Transverse colon (tissue), 4 donors: ENCODE measurements around the gene MSH2. TPM values are rescaled to one million over a fixed set of nuclear protein-coding genes. Genes with fewer than 3 reads are reported as not detected.
"Not testable (repeated sequence)": the region's sequence is repeated elsewhere in the genome, so short reads cannot be mapped to it uniquely, and the experiment has no call there.

Experiments used
- DNase-seq: peaks from one replicate; pipeline ENCODE4 v3.0.0-alpha.2; 2019
- H3K27ac ChIP-seq, 4 donors: fragments of 200-600 bp; sonication (generic); 2 replicates each; pipeline ENCODE4 v1.5.1; 2016 to 2018; ENCODE audit warnings: inconsistent platforms in 4 of 4
- H3K27me3 ChIP-seq: fragments of 200-600 bp; sonication (generic); 2 replicates; pipeline ENCODE4 v1.5.1; 2017; ENCODE audit warnings: inconsistent platforms
- H3K36me3 ChIP-seq, 4 donors: fragments of 200-600 bp; sonication (generic); 2 replicates each; pipeline ENCODE4 v1.5.1; 2017 to 2019; ENCODE audit warnings: inconsistent platforms in 4 of 4
- H3K4me1 ChIP-seq, 4 donors: fragments of 200-600 bp; sonication (generic); 2 replicates each; pipeline ENCODE4 v1.5.1; 2017 to 2020; ENCODE audit warnings: inconsistent platforms in 4 of 4
- H3K4me3 ChIP-seq, 4 donors: fragments of 200-600 bp; sonication (generic); 1 replicate in 1 of 4; 2 replicates in 3 of 4; pipeline versions ENCODE4 v1.5.1 to v1.6.1; 2017 to 2019; ENCODE audit warnings: inconsistent platforms in 4 of 4
- H3K9me3 ChIP-seq, 2 donors: fragments of 200-600 bp; sonication (generic); 2 replicates each; pipeline ENCODE4 v1.5.1; 2017 to 2019; ENCODE audit warnings: inconsistent platforms in 2 of 2
- EP300 ChIP-seq: sonication (generic); formaldehyde crosslinking; IDR thresholded peaks from one replicate; pipeline ENCODE4 v1.6.1; 2017; ENCODE audit warnings: antibody characterized with exemption, low read depth
- POLR2A ChIP-seq: fragments of 450-650 bp; IDR thresholded peaks from one replicate; pipeline ENCODE4 v1.6.1; 2016; ENCODE audit warnings: antibody characterized with exemption, mild to moderate bottlenecking, moderate library complexity
- POLR2AphosphoS5 ChIP-seq, 3 donors: sonication (generic); formaldehyde crosslinking; IDR thresholded peaks; one replicate each; pipeline ENCODE4 v1.6.1; 2016; ENCODE audit warnings: antibody characterized with exemption in 3 of 3
- WGBS, 2 donors: methylation state at CpG; one replicate each; pipeline ENCODE4 v1.1.5; 2018; ENCODE audit warnings: low coverage in 1 of 2; 5-methylcytosine and 5-hydroxymethylcytosine counted together
- in situ Hi-C, 4 donors: fragments of 200-750 bp; cut with MboI; loops; one replicate each; pipeline versions ENCODE4 v1.15.0 to v1.15.1; 2017; ENCODE audit warnings: low sequenced_read_pairs in 3 of 4, low pct_ligation_motif_present in 1 of 4, low pct_unique_long_range_greater_than_20kb in 1 of 4
- intact Hi-C: fragments of 100-400 bp; cut with DNase I; formaldehyde crosslinking; loops from one replicate; pipeline ENCODE4 v1.15.1; 2023; ENCODE audit warnings: low total_unique reads
- total RNA-seq, 4 donors: library from RNA; depleted of rRNA; stranded (reverse); fragments of >200 nt; gene quantifications; one replicate each; pipeline ENCODE4 v1.1.0, GENCODE V29; 2016
- TF ChIP-seq, protein P1 (sequence below), 5 experiments: fragments of 200-600 bp in 3 of 5; fragments of 450-650 bp in 2 of 5; sonication (generic) in 3 of 5; IDR thresholded peaks; 1 replicate in 2 of 5; 2 replicates in 3 of 5; pipeline ENCODE4 v1.5.1; 2016 to 2017; ENCODE audit warnings: antibody characterized with exemption in 5 of 5, inconsistent platforms in 3 of 5, mild to moderate bottlenecking in 2 of 5, moderate library complexity in 1 of 5

MSH2 gene
- total RNA-seq, 4 donors from 2014 or later: 3.0 to 10.8 (median 5.0) TPM

DNA sequence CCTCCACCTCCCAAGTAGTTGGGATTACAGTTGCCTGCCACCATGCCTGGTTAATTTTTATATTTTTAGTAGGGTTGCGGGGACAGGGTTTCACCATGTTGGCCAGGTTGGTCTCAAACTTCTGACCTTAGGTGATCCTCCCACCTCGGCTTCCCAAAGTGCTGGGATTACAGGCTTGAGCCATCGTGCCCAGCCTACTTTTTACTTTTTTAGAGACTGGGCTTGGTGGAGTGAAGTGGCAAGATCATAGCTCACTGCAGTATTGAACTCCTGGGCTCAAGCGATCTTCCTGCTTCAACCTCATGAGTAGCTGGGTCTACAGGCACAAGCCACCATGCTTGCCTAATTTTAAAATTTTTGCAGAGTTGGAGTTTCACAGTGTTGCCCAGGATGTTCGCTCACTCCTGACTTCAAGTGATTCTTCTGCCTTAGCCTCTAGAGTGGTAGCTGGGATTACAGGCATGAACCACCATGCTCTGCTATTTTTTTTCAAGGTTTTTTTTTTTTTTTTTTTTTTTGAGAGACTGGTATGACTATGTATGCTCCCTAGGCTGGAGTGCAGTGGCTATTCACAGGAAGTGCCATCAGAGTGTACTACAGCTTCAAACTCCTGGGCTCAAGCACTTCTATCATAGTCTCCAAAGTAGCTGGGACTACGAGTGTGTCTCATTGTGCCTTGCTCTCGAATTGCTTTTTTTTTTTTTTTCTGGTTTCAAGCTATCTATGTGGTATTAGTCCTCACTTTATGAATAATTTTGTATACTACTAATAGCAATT lies 11.9 kb downstream of the MSH2 start:
- Histone ChIP-seq H3K9me3 (no peaks in the 10 kb centered on the region), H3K27ac (no peak overlapping the region), H3K4me1 (no peaks in the 10 kb centered on the region), H3K36me3 (peaks cover 0 to 13% (median 5%) of the 10 kb centered on the region in 4 donors), H3K4me3 (no peak overlapping the region), H3K27me3 (no peaks in the 10 kb centered on the region)
- TF ChIP-seq EP300: no peak
- no peak for TF ChIP-seq POLR2A
- TF ChIP-seq, protein P1, sequence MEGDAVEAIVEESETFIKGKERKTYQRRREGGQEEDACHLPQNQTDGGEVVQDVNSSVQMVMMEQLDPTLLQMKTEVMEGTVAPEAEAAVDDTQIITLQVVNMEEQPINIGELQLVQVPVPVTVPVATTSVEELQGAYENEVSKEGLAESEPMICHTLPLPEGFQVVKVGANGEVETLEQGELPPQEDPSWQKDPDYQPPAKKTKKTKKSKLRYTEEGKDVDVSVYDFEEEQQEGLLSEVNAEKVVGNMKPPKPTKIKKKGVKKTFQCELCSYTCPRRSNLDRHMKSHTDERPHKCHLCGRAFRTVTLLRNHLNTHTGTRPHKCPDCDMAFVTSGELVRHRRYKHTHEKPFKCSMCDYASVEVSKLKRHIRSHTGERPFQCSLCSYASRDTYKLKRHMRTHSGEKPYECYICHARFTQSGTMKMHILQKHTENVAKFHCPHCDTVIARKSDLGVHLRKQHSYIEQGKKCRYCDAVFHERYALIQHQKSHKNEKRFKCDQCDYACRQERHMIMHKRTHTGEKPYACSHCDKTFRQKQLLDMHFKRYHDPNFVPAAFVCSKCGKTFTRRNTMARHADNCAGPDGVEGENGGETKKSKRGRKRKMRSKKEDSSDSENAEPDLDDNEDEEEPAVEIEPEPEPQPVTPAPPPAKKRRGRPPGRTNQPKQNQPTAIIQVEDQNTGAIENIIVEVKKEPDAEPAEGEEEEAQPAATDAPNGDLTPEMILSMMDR (IDR thresholded peaks at IDR 0.05): no peak
- no peak for TF ChIP-seq POLR2AphosphoS5 (IDR thresholded peaks at IDR 0.05)
- in situ Hi-C loops (no loop called here), intact Hi-C loops (no loop called here)
- no peak for DNase-seq
- 96 to 100% methylated on average over 5 to 7 of the region's 7 CpGs for WGBS, 2 donors

DNA sequence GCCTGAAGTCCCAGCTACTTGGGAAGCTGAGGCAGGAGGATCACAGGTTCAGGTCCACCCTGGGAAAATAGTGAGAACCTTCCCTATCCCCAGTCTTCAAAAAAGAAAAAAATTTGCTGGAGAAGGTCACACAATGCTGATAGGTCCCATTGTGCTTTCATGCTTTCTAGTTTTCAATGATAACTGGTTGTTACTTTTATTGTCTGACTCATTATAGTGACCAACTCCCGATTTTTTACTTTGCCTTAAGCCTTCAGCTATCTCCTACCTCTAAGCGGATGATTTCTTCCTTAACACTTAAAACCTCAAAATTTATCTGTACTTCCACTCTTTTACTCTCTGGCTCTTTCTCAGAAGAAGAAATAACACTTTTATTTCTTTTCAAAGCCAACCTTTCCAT lies 17.3 kb downstream of the MSH2 start:
- Histone ChIP-seq H3K27me3 (no peaks in the 10 kb centered on the region), H3K27ac (no peak overlapping the region), H3K4me3 (no peak overlapping the region), H3K4me1 (no peaks in the 10 kb centered on the region), H3K9me3 (no peaks in the 10 kb centered on the region), H3K36me3 (peaks cover 0 to 21% (median 3%) of the 10 kb centered on the region in 4 donors)
- TF ChIP-seq POLR2AphosphoS5 (IDR thresholded peaks at IDR 0.05): no peak
- TF ChIP-seq, protein P1 (IDR thresholded peaks at IDR 0.05): no peak
- TF ChIP-seq POLR2A: no peak
- 62 to 93% methylated on average over 2 of the region's 2 CpGs for WGBS, 2 donors
- in situ Hi-C loops (no loop called here), intact Hi-C loops (no loop called here)
- DNase-seq: no peak

DNA sequence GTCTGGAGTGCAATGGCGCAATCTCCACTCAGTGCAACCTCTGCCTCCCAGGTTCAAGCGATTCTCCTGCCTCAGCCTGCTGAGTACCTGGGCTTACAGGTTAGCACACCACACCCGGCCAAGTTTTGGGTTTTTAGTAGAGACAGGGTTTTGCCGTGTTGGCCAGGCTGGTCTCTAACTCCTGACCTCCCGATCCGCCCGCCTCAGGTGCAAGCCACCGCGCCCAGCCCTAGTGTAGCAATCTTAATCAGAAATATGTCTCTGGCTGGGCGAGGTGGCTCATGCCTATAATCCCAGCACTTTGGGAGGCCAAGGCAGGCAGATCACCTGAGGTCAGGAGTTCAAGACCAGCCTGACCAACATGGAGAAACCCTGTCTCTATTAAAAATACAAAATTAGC lies 17.7 kb downstream of the MSH2 start:
- H3K27ac ChIP-seq, H3K4me1 ChIP-seq, DNase-seq, in situ Hi-C loops, H3K27me3 ChIP-seq, H3K4me3 ChIP-seq, H3K9me3 ChIP-seq, intact Hi-C loops: not testable (repeated sequence)
- 88 to 100% methylated on average over 1 to 10 of the region's 10 CpGs for WGBS, 2 donors
- H3K36me3 ChIP-seq: peaks cover 0 to 21% (median 3%) of the 10 kb centered on the region in 4 donors

DNA sequence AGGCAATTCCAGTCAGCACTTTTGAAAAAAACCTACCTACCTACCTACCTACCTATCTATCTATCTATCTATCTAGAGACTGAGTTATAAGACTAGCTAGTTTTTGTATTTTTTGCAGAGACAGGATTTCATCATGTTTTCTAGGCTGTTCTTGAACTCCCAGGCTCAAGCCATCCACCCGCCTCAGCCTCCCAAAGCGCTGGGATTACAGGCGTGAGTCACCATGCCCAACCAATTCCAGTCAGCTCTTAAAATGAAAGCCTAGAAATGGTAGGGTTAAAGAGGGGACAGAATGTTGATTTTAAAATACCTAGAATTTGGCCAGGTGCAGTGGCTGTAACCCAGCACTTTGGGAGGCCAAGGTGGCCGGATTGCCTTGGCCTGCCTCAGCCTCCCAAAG lies 19.1 kb downstream of the MSH2 start:
- Histone ChIP-seq H3K27me3 (no peaks in the 10 kb centered on the region), H3K36me3 (peaks cover 0 to 13% (median 2%) of the 10 kb centered on the region in 4 donors), H3K4me1 (no peaks in the 10 kb centered on the region), H3K9me3 (no peaks in the 10 kb centered on the region), H3K4me3 (no peak overlapping the region), H3K27ac (no peak overlapping the region)
- intact Hi-C loops: no loop called here
- in situ Hi-C loops: no loop called here
- TF ChIP-seq EP300 (no peak), POLR2AphosphoS5 (IDR thresholded peaks at IDR 0.05) (no peak), POLR2A (no peak)
- TF ChIP-seq, protein P1 (IDR thresholded peaks at IDR 0.05): no peak
- WGBS, 2 donors: 98 to 100% methylated on average over 3 to 4 of the region's 4 CpGs
- DNase-seq: no peak

DNA sequence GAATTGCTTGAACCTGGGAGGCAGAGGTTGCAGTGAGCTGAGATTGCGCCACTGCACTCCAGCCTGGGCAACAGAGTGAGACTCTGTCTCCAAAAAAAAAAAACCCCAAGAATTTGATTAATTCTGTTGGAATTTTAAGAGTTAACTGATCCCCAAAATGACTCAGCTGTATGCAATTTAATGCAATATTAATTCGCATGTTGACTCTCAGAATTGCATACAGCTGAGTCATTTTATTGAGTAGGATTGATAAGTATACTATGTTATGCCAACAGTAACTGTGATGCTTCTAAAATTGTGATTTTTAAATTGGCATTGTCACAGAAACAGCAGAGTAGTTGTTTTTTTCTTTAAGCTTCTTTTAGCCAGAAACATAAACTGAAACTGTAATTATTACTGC lies 19.6 kb downstream of the MSH2 start:
- Histone ChIP-seq H3K27me3 (no peaks in the 10 kb centered on the region), H3K36me3 (peaks cover 0 to 9% (median 0%) of the 10 kb centered on the region in 4 donors), H3K27ac (no peak overlapping the region), H3K4me1 (no peaks in the 10 kb centered on the region), H3K4me3 (no peak overlapping the region), H3K9me3 (no peaks in the 10 kb centered on the region)
- intact Hi-C loops (no loop called here), in situ Hi-C loops (no loop called here)
- TF ChIP-seq, protein P1 (IDR thresholded peaks at IDR 0.05): no peak
- TF ChIP-seq POLR2A (no peak), EP300 (no peak), POLR2AphosphoS5 (IDR thresholded peaks at IDR 0.05) (no peak)
- no peak for DNase-seq
- WGBS, 2 donors: 75 to 85% methylated on average over 1 to 2 of the region's 2 CpGs
